Lower lobe of right lung (tissue), 2 donors: ENCODE data around the gene TXNRD1. TPM values are rescaled to one million over a fixed set of nuclear protein-coding genes. Genes with fewer than 3 reads are reported as not detected.

Experiments used
- ATAC-seq, 2 donors: fragments of 200-7000 bp; cut with Tn5 transposase; one replicate each; pipeline ENCODE4 v1.9.1; 2020 to 2022; ENCODE audit warnings: mild to moderate bottlenecking in 2 of 2, moderate library complexity in 2 of 2
- DNase-seq: peaks from one replicate; pipeline ENCODE4 v3.0.0-alpha.2; 2020
- H3K27ac ChIP-seq: fragments of 200-600 bp; one replicate; pipeline ENCODE4 v1.8.0; 2022
- H3K27me3 ChIP-seq: fragments of 200-600 bp; one replicate; pipeline ENCODE4 v1.8.0; 2022; ENCODE audit warnings: low read depth
- H3K36me3 ChIP-seq: fragments of 200-600 bp; one replicate; pipeline ENCODE4 v1.8.0; 2022; ENCODE audit warnings: mild to moderate bottlenecking
- H3K4me1 ChIP-seq: fragments of 200-600 bp; one replicate; pipeline ENCODE4 v1.8.0; 2022
- H3K4me3 ChIP-seq: fragments of 200-600 bp; one replicate; pipeline ENCODE4 v1.8.0; 2022; ENCODE audit warnings: mild to moderate bottlenecking
- H3K9me3 ChIP-seq: fragments of 200-600 bp; one replicate; pipeline ENCODE4 v1.8.0; 2022
- intact Hi-C: fragments of 100-400 bp; cut with DNase I; formaldehyde crosslinking; loops from one replicate; pipeline ENCODE4 v1.11.0; 2022
- total RNA-seq: library from RNA; stranded (reverse); fragmentation: NEBNext Ultra II Directional; extraction: Animal tissue kit (Norgen Biotek cat#: 25700); gene quantifications from one replicate; pipeline ENCODE4 v1.2.1, GENCODE V29; 2021
- TF ChIP-seq, protein P1 (sequence below): fragments of 200-600 bp; IDR thresholded peaks from one replicate; pipeline ENCODE4 v1.8.0; 2022; ENCODE audit warnings: antibody characterized with exemption, mild to moderate bottlenecking
- donor health status: DM: no; HTN: yes; CAD: no; lungs with severe emphysema.

Gene TXNRD1
- total RNA-seq, 1 donor from 2014 or later: 144 TPM

- Histone ChIP-seq H3K27ac (no peak overlapping the region), H3K4me1 (peaks cover 46% of the 10 kb centered on the region), H3K4me3 (no peak overlapping the region), H3K9me3 (no peaks in the 10 kb centered on the region), H3K36me3 (peaks cover 9% of the 10 kb centered on the region), H3K27me3 (no peaks in the 10 kb centered on the region)
- DNase-seq: no peak
- intact Hi-C loops: no loop called here
- TF ChIP-seq, protein P1, sequence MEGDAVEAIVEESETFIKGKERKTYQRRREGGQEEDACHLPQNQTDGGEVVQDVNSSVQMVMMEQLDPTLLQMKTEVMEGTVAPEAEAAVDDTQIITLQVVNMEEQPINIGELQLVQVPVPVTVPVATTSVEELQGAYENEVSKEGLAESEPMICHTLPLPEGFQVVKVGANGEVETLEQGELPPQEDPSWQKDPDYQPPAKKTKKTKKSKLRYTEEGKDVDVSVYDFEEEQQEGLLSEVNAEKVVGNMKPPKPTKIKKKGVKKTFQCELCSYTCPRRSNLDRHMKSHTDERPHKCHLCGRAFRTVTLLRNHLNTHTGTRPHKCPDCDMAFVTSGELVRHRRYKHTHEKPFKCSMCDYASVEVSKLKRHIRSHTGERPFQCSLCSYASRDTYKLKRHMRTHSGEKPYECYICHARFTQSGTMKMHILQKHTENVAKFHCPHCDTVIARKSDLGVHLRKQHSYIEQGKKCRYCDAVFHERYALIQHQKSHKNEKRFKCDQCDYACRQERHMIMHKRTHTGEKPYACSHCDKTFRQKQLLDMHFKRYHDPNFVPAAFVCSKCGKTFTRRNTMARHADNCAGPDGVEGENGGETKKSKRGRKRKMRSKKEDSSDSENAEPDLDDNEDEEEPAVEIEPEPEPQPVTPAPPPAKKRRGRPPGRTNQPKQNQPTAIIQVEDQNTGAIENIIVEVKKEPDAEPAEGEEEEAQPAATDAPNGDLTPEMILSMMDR: no peak
- no peak for ATAC-seq
These were observed 89.8 kb downstream of the TXNRD1 start for GRCh38 chr12:104305349-104305748.

- H3K27me3 ChIP-seq: no peaks in the 10 kb centered on the region
- intact Hi-C loops: no loop called here
- no peak for ATAC-seq
- no peaks in the 10 kb centered on the region for H3K9me3 ChIP-seq
- DNase-seq: no peak
- TF ChIP-seq, protein P1: no peak
- peaks cover 12% of the 10 kb centered on the region for H3K36me3 ChIP-seq
- no peak overlapping the region for H3K4me3 ChIP-seq
- H3K4me1 ChIP-seq: peaks cover 46% of the 10 kb centered on the region
- H3K27ac ChIP-seq: no peak overlapping the region
These were observed 90.8 kb downstream of the TXNRD1 start for GRCh38 chr12:104306376-104306775.

- intact Hi-C loops: no loop called here
- no peak for DNase-seq
- Histone ChIP-seq H3K36me3 (peaks cover 20% of the 10 kb centered on the region), H3K4me3 (no peak overlapping the region), H3K27me3 (no peaks in the 10 kb centered on the region), H3K27ac (no peak overlapping the region), H3K4me1 (peaks cover 46% of the 10 kb centered on the region), H3K9me3 (no peaks in the 10 kb centered on the region)
- ATAC-seq: no peak
- TF ChIP-seq, protein P1: no peak
These were observed 91.5 kb downstream of the TXNRD1 start for GRCh38 chr12:104306943-104307654.

DNA sequence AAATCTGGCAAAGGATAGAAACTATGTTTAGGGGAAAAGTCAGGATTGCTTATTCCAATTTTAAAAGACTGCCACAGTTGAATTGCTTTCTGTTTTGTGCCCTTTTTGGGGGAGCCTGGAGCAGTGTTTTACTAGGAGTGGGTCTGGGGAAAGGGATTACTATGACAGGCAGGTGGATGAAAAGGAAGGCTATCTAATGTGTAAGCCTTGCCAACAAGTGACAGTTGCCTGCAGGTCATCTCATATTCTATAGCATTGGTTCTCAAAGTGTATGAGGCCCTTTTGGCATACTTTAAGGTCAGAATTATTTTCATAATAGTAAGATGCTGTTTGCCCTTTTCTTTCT lies 92.0 kb downstream of the TXNRD1 start:
- Histone ChIP-seq H3K36me3 (peaks cover 25% of the 10 kb centered on the region), H3K4me1 (peaks cover 46% of the 10 kb centered on the region)
- ATAC-seq: no peak

GRCh38 chr12:104309446-104309993 lies 93.9 kb downstream of the TXNRD1 start:
- TF ChIP-seq, protein P1: no peak
- H3K27me3 ChIP-seq: no peaks in the 10 kb centered on the region
- no peak for ATAC-seq
- no peaks in the 10 kb centered on the region for H3K9me3 ChIP-seq
- peaks cover 40% of the 10 kb centered on the region for H3K4me1 ChIP-seq
- intact Hi-C loops: no loop called here
- H3K27ac ChIP-seq: no peak overlapping the region
- peaks cover 44% of the 10 kb centered on the region for H3K36me3 ChIP-seq
- no peak overlapping the region for H3K4me3 ChIP-seq
- no peak for DNase-seq

More for the DNA sequence above, 92.0 kb downstream of the TXNRD1 start:
- intact Hi-C loops: no loop called here
- DNase-seq: no peak
- no peak overlapping the region for H3K4me3 ChIP-seq
- H3K27me3 ChIP-seq: no peaks in the 10 kb centered on the region
- H3K27ac ChIP-seq: no peak overlapping the region
- TF ChIP-seq, protein P1: no peak
- no peaks in the 10 kb centered on the region for H3K9me3 ChIP-seq
